ENCODE data around the gene SERPINB6.
"Not testable (repeated sequence)": the region's sequence is repeated elsewhere in the genome, so short reads cannot be mapped to it uniquely, and the experiment has no call there.

Gene SERPINB6

DNA sequence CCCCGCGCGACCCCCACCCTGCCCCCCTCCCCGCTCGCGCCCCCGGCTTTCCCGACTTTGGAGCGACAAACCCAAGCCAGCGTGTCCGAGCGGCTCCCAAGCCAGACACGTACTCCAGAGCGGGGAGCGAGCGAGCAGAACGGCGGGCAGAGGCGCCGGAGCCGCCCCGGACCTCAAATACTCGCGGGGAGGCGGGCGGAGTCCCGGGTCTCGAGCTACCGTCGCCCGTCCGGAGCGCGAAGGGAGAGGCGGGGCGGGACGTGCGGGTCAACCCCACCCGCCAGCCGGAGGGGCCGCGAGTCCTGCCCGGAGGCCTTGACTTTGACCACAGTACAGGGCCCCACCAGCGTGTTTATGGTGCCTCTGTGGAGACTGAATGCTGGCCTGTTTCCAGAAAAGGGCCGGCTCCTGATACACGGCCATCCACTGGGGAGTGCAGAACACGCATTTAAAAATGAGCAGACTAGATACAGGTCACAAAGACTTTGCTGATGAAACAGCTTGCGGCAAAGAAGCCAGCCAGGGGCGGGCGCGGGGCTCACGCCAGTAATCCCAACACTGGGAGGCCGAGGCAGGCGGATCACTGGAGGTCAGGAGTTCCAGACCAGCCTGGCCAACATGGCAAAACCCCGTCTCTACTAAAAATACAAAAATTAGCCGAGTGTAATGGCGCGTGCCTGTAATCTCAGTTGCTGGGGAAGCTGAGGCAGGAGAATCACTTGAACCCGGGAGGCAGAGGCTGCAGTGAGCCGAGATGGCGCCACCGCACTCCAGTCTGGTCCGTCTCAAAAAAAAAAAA lies at the start of gene SERPINB6:
Gene SERPINB6, minus strand, starts transcription at position 148 of the 799 bp plus-strand sequence. CDS start 12,235 bp downstream, outside the sequence.
- DNase-seq (ENCODE audit: low read depth): peak; percentile 61

- no peak for DNase-seq (ENCODE audit: low read depth)
Observed at GRCh38 chr6:3019749-3020320, 48.5 kb upstream of the SERPINB6 start.

DNA sequence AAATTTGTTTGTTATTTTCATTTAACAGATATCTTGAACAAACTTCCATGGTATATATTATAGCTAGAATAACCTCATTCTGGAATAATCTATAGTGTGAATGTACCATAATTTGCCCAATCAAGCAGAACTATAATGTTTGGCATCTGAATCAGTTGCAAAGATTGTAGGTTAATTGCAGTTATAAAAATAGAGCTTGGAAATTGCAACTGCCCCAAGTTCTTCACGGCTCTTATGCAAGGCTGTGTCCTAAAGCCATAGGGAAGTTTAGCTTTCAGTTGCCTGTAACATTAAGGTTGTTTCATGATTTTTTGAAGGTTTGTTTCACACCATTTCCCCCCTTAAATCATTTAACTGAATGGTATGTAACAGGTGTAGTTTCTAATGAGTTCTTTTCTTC lies 47.7 kb upstream of the SERPINB6 start:
- no peak for DNase-seq (ENCODE audit: low read depth)

GRCh38 chr6:3017304-3017703 lies 45.9 kb upstream of the SERPINB6 start:
- DNase-seq (ENCODE audit: low read depth): no peak

DNA sequence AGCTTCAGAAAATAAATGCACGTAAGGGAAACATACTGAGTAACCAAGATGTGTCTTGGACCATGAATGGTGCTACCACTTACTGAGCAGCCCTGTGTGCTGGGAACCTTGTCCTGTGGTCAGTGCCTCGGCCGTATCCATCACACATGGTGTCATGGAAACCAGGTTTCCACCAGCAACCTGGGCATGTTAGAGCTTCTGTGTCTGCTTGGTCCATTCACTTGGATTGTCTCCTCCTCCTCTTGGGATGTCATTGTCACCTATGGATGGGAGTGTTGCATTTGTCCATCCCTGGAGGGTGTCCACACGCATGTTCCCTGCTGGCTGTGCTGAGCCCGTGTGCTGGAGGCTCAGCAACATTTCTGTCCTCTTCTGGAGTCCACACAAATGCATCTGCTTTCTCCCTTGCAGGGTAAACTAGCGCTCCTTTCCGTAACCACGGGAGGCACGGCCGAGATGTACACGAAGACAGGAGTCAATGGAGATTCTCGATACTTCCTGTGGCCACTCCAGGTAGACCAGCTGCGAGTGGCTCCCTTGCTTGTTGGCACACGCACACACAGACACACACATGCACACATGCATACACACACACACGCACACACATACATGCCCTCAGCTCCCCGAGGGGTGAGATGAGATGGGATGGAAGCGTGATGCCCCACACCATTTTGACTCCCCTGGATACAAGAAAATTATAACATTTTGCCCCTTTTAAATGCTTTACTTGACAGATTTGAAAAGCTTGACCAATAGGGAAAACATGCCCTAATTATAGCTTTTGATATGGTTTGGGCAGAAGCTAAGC lies 45.3 kb upstream of the SERPINB6 start:
- no peak for DNase-seq (ENCODE audit: low read depth)

DNA sequence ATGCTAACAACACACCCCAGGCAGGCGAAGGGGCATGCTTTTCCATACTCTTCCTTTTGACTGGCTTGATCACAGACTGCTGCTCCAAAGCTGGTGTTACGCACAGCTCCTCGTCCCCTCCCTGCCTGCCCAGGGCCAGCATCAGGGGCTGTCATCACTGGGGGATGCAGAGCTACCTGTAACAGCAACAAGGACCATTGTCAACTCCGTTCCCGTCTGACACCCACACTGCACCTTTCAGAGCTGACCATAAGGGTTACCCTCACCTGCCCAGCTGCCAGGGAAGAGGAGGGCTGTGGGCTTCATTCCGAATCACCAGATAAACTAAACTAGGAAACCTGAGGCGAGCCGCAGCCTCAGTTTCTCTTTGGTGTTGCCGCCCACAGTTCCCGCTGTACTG lies 43.8 kb upstream of the SERPINB6 start:
- DNase-seq (ENCODE audit: low read depth): no peak

DNA sequence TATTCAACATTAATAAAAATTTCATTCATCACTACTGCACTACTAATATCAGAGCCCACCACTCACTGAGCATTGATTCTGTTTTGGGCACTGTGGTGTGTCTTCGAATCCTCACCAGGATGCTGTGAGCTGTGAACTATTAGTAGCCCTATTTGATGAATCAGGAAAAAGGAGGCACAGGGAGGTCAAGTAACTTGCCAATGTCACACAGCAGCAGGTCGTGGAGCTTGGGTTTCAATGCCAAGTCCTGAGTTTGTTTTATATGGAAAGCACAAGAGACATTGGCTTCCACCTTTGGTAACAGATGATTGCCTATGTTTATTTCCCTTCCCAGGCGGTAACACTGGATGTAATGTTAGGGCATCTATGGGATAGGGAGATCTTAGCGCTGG lies 43.3 kb upstream of the SERPINB6 start:
- DNase-seq (ENCODE audit: low read depth): no peak

- DNase-seq (ENCODE audit: low read depth): no peak
Observed at GRCh38 chr6:3013901-3014674, 42.7 kb upstream of the SERPINB6 start.

DNA sequence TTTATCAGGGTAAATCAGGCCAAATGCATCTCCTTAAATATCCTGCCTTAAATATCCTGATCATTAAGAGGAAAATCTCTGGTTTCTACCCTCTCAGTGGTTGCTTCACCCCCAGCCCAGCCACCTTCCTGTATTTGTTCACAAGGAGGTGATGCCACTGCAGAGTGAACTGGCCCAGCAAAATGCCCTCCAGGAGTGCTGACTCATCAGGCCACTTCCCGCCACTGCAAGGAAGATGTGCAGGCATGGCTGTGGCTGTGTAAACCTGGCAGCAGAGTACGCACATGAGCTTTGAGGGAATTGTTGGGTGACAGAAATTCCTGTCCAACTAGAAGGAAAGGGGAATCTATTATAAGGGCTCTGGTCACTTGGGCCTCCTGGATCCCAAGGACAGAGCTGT lies 42.1 kb upstream of the SERPINB6 start:
- DNase-seq (ENCODE audit: low read depth): no peak

DNA sequence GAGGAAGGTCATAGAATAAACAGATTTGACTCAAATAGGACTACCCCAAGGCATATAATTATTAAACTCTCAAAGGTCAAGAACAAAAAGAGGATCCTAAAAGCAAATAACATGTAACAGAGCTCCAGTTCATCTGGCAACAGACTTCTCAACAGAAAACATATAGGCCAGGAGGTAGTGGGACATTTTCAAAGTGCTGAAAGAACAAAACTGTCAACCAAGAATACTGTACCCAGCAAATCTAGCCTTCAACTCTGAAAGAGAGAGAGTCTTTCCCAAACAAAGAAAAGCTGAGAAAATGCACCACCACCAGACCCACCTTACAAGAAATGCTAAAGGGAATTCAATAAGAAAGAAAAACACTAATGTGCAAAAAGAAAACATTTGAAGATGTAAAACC lies 40.2 kb upstream of the SERPINB6 start:
- DNase-seq (ENCODE audit: low read depth): no peak

DNA sequence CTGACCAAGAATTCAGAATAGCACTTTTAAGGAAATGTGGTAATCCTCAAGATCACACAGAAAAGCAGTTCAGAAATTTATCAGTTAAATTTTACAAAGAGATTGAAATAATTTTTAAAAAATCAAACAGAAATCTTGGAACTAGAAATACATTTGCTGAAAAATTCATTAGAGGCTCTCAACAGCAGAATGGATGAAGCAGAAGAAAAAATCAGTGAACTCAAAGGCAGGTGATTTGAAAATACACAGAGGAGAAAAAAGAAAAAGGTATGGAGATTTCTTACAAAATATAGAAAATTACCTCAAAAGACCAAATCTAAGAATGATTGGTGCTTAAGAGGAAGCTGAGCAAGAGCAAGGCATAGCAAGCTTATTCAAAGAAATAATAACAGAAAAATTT lies 39.8 kb upstream of the SERPINB6 start:
- no peak for DNase-seq (ENCODE audit: low read depth)

DNA sequence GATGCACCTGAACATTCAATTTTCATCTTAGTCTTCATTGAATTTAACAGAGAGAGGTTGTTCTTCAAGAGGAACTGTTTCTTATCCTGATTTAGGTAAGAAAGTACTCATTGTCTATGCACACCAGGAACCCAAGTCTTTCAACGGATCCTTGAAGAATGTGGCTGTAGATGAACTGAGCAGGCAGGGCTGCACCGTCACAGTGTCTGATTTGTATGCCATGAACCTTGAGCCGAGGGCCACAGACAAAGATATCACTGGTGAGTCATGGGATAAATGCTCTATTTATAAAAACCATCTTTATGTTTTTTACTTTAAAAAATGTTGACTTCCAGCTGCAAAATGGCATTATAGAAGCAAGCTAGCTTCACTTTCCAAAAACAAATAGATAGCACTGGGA lies 38.6 kb upstream of the SERPINB6 start:
- DNase-seq (ENCODE audit: low read depth): no peak

DNA sequence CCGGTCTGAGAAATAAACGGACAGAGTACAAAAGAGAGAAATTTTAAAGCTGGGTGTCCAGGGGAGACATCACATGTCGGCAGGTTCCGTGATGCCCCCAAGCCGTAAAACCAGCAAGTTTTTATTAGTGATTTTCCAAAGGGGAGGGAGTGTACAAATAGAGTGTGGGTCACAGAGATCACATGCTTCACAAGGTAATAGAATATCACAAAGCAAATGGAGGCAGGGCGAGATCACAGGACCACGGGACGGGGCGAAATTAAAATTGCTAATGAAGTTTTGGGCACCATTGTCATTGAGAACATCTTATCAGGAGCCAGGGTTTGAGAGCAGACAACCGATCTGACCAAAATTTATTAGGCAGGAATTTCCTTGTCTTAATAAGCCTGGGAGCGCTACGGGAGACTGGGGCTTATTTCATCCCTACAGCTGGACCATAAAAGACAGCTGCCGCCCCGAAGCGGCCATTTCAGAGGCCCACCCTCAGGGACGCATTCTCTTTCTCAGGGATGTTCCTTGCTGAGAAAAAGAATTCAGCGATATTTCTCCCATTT lies 37.4 kb upstream of the SERPINB6 start:
- DNase-seq (ENCODE audit: low read depth): not testable (repeated sequence)

GRCh38 chr6:3007571-3007970 lies 36.2 kb upstream of the SERPINB6 start:
- DNase-seq (ENCODE audit: low read depth): no peak

- DNase-seq (ENCODE audit: low read depth): no peak
Observed at GRCh38 chr6:3006476-3006875, 35.1 kb upstream of the SERPINB6 start.

GRCh38 chr6:3005874-3006273 lies 34.5 kb upstream of the SERPINB6 start:
- DNase-seq (ENCODE audit: low read depth): no peak

DNA sequence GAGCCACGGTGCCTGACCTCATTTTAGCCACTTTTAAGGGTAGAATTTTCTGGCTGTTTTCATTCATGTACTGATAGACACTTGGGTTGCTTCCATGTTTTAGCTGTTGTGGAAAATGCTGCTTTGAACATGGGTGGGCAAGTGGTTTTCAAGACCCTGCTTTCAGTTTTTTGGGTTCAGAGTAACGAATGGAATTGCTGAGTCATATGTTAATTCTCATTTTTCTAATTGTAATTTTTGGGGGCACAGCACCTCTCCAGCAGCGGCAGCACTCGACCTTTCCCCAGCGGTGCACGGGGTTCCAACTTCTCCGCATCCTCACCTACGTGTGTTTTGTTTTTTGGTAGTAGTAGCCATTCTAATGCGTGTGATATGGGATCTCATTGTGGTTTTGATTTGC lies 33.7 kb upstream of the SERPINB6 start:
- no peak for DNase-seq (ENCODE audit: low read depth)

- DNase-seq (ENCODE audit: low read depth): not testable (repeated sequence)
Observed at GRCh38 chr6:3003226-3003625, 31.9 kb upstream of the SERPINB6 start.

DNA sequence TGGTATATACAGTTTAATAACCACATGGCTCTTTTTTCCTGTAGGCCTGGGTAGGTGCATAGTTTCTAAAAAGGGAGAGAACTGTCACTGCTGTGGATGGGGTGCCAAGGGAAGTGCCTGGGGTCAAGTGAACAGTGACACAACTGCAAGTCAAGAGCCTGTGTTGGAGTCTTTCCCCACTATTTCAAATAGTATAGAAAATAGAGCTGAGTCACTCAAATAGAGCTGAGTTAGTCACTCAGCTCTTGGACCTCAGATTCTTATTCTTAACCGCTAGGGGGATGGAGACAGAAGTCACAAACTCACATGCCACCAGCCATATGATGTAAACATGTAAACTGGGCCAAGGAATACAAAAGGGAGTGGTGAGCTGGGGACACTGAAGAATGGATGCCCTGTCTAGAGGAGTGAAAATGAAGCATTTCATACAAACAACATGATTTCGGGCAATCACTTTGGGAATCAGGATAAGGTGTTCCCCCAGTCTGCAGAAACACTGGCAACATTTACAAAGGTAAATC lies 30.5 kb upstream of the SERPINB6 start:
- DNase-seq (ENCODE audit: low read depth): no peak

DNA sequence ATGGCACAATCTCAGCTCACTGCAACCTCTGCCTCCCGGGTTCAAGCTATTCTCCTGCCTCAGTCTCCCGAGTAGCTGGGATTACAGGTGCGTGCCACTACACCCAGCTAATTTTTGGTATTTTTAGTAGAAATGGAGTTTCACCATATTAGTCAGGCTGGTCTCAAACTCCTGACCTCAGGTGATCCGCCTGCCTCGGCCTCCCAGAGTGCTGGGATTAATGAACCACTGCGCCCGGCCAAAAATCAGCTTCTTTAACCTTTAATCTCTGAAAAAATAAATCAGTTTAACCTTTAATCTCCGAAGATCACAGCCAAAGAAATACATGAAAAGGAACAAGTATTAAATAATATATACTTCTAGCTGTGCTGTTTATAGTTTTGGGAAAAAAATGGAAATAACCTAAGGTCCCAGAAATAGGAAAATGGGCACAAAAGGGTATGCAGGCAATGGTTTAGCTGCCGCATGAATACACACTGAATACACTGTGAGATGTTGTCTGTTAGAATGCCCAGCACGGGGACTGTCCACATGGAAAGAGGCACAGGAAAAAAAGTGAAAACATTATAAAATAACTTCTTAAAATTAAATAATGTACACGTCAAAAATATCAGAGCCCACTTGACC lies 29.9 kb upstream of the SERPINB6 start:
- no peak for DNase-seq (ENCODE audit: low read depth)

All from stromal cell of bone marrow (primary cell).